Activated CD4-positive, alpha-beta T cell treated with anti-CD3 and anti-CD28 coated beads for 48 hours (primary cell): ENCODE results near the gene RAD51AP1.
A peak's percentile ranks its signal among the peaks of the same experiment; 100 is the strongest.

ENCODE experiments used
- DNase-seq: peaks from one replicate; pipeline ENCODE4 v3.0.0-alpha.2; 2020

The RAD51AP1 gene

DNA sequence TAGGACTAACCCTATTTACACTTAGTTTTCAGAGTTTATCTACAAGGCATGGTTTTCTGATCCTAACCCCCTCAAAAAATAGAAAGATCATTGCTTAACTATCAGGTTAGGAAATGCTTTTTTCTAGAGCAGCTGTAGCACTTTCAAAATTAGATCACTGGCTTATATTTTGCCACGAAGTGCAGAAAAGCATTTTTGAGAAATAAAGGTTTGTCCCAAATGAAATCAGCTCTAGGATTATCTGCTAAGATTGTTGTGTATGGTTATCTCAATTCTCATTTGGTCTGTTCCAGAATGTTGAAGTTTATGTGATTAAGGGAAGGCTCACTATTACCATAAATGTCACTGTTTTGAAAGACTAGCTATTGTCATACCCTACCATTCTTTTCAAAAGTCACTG lies 13.5 kb downstream of the RAD51AP1 start:
- DNase-seq = no peak

DNA sequence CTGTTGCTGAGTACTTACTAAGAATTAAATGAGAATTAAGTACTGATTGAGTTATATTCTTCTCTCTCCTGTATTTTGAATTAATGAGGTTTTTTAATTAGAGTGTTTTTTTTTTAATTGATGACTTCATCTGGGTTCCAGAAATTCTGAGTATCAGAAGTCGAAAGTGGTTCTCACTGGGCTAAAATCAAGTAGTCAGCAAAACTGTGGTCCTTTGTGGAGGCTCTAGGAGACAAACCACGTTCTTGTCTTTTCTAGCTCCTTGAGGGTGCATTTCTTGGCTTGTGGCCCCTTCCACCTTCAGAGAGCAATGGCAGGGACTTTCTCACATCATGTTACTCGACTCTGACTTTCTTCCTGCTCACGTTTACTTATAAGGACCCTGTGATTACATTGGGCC lies 15.3 kb downstream of the RAD51AP1 start:
- DNase-seq = no peak

DNA sequence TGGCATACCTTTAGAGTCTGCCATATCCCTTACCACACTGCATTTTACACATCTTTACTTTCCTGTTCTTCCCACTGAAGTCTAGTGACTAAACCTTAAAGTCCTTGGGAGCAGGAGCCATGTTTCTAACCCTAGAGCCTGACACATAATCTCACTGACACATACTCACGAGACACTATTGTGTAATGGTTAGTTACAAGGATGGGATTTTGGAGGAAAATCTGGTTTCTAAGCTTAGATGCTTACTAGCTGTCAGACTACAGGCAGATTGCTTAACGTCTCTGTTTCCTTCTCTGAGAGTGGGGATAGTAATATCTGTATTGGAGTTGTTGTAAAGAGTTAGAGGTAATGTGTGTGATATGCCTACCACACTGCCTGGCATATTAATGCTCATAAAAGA lies 17.1 kb downstream of the RAD51AP1 start:
- no peak for DNase-seq

DNA sequence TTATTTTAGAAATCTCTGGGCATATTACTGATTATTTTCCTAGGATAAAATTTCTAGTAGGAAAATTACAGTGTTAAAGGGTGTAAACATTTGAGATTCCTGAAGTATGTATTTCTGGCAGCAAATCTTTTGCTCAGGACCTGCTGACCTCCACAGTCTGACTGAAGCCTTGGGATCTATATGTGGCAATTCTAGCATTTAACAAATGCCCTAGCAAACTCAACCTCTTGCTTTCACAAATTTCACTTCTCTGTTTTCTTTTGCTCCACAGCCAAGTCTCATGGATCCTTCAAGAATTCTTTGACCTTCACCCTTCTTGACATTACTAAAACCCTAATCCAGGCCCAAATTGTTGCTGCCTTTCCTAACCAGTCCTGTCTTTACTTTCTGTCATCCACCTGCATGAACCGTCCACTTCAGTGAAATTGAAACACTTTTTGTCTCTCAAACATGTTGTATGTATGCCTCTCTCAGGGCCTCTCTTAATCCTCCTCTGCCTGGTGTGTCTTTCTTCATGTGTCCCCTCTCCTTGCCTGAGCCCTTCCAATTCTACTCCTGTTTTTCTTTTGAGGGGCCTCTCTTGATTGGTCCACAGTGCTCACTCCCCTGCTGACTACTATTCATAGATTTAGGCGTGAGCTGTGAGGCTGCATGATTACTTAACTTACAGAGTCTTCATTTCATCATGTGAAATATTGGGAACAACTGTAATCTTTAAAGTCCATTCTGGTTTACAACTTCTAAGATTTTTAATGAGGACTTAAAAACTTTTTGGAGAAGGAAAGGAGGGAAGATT lies 18.2 kb downstream of the RAD51AP1 start:
- DNase-seq = no peak

DNA sequence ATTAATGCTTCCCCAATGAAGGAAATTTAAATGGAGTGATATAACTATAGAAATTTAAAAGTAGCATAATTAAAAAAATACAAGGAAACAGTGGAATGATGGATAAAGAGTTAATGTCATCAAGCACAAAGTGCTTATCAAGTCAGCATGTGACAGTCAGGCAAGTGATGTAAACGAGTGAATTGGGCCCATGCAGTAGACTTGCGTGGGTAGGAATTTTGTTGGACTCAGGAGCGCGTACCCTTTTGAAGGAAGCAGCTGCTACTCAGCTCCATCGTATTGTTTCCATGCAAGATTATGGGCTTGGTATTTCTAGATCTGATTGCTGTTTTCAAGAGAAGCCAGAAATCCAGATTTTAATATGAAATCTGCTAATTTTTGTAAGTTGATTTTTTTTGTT lies 18.9 kb downstream of the RAD51AP1 start:
- no peak for DNase-seq

DNA sequence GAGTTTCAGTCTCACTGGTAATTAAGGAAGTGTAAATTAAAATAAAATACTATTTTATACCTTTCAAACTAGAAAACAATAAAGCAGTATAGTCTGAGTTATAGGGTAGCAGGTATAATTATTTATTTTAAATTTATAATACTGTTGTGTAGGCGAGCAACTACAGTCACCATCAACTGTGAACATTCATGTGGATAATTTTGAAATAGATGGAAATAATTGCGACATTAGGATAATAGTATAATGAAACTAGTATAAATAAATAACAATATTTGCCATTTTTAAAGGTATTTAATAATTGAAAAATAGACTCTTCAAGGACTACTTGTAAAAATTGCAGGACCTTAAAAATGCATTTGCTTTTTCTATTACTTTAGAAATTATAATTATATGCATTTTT lies 19.5 kb downstream of the RAD51AP1 start:
- no peak for DNase-seq

DNA sequence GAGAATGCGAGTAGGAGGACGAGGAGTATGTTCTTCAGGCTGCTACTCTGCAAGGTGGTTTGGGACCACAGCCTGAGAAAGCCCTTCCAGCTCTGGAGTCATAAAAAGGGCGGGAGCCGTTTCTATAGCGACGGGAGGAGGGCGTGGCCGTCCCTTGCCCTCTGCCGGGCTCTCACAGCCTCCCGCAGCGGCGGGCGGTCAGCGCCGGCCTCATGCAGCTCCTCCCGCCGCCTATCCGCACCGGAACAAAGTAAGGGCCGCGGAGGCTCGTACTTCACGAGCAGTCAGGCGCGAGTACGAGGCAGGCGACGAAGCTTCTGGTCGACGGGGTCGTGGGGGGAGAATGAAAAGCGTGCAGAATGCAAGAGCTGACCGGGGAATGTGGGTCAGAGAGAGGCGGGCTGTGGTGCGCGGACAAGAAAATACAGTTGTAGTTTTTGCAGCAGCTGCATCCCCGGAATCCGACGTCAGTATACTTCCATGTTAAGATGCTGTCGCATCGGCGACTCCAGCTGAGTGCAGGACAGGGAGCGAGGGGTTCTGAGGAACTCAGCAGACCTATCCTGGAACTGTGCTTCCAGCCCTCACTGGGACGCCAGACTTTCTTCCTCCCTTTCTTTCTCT lies 23.5 kb downstream of the RAD51AP1 start, which contains the start of gene DYRK4:
Gene DYRK4 (plus strand): TSS at position 175 of the 624 bp plus-strand sequence. CDS start 38 bp downstream, at position 213.
- peak; percentile 15 for DNase-seq

DNA sequence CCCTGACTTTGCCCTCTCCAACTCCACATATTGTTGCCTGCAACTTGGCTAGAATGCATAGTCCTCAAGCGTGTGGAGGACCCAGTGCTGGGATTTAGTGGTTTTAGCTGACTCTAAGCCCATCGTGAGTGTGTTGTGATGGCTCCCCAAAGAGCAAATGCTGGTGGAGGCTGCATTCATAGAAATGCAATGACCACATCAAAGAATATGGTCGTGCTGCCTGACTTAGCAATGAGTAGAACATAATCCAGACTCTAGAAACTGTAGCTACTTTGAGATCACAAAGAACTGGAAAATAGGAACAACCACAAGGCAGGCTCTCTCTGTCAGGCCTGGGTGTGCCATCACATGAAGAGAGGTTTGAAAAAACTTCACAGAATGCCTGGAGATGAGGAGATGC lies 24.6 kb downstream of the RAD51AP1 start:
- no peak for DNase-seq

DNA sequence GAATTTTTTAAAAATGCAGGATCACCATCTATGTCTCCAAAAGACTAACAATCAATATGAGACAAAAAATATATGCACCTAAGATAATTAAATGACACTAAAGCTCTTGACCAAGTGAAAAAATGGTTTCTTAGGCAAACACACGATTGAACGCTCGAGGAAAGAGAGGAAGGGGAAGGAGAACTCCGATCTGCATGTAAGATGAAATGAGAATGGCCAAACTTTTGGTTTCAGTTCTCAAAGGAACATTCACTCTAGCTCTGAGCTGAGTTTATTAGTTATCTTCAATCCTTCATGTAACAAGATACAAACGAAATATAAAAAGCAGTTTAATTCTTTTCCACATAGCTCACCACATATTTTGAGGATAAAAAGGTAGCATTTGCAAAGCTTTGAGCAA lies 26.1 kb downstream of the RAD51AP1 start:
- no peak for DNase-seq

DNA sequence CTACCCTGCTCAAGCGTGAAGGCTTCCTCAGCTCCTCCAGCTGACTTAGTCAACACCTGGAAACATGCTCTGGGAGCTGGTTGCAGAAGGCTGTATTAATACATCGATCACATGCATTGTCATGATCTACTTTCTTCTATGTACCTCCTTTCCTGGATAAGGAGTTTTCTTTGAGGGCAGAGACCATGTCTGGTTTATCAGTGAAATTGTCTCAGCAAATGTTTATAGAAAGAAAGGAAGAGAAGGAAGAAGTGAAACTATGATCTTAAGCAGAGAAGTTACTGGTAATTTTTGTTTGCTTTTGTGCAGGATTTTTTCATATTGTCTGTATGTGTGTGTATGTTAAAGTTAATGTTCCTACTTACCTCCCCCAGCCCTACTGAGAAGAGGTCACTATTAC lies 27.8 kb downstream of the RAD51AP1 start:
- no peak for DNase-seq

DNA sequence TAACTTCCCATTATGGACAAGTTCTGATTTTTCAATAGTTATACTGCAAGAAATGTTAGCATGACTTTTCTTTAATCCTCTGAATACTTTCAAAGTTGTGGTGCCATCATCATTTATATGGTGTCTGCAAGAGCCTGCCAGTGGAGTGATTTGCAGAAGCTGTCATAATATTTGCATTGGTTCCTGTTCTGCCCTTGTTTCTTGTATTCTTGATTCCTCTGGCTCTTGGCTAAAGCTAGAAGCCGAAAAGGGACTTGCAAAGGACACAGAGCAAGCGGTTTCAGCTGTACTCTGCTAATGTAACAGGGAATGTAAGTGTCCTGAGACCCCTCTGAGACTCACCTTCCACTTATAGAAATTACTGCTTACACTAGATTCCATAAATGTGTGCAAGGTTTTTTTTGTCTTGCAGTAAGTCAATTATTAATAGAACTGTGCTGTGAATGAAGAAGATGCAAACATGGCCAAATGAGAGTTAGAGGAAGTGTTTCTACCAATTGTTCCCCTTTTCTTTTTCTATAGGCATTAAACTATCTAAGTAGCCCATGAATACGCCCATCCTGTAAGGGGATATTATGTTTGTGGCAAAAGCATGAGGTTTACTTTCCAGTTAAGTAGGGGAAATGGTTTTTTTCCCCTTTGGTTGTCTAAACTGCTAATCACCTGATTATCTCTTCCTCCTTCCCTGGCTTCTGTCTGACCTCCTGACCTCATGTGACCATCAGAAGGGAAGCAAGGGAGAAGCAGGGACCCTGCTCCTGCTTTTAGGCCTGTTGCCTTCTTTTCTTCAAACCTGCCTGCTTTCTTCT lies 28.6 kb downstream of the RAD51AP1 start:
- no peak for DNase-seq

DNA sequence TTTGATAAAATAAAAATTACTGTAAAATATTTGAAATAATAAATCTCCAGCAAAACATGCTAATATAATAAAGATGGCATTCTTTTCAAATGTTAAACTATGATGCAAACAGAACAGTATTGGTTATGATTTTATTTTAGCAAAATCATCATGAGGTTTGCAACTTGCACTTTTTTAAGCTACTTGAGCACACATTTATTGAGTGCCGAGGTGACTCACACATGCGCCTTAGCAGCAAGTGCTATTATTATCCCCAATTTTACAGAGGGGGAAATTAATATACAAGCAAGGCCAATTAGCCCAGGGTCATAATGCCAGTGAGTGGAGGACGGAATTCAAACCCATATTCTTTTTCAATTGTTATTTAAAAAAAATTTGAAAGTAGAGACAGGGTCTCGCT lies 30.6 kb downstream of the RAD51AP1 start:
- DNase-seq = no peak

DNA sequence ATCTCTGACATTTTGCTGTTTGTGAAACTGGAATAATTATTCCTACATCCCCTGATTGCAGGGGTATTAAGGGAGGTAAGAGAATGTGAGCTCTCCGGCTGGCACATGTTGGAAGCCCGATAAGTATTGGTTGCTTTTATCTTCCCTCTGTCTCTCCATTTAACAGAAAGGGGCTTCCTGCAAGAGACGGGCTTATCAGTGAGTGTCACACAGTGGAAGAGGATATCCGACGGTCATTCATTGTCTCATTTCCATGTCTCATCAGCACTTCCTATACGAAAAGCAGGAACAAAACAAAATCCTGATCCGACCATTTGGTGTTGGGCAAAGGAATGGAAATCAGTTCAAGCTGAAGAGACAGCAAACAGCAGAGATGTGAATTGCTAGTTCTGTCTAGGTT lies 34.0 kb downstream of the RAD51AP1 start:
- no peak for DNase-seq

DNA sequence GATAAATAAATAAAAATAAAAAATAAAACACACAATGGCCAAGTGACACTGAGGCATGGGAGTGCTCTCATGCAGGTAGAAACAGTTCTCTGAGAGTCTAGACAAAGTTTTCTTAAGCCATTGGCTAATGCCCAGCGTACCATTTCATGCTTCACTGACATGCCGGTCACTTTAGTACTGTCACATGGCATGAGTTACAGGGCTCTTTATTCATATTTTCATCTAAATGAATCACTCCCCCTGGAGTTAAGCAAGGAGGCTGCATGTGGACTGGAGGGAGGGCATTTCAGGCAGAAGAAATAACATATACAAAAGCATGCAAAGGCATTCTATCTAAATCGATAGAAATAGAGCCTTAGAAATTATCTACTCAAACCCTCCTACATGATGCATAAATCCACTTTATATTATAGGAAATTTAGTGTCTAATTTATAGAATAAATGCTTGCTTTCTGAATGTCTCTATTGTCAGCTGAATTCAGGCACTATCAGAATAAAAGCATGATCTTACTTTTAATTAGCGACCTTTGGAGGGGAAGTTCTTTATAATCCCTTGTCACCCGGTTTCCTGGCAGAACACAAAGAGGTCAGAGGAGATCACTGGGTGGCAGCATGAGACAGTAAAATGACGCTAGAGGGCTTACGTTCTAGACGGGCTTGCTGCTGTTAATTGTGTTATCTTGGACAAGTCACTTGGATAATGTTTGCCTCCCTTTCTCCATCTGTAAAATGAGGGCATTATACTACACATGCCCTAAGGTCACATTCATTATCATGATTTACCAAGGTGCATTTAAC lies 40.8 kb downstream of the RAD51AP1 start:
- no peak for DNase-seq

DNA sequence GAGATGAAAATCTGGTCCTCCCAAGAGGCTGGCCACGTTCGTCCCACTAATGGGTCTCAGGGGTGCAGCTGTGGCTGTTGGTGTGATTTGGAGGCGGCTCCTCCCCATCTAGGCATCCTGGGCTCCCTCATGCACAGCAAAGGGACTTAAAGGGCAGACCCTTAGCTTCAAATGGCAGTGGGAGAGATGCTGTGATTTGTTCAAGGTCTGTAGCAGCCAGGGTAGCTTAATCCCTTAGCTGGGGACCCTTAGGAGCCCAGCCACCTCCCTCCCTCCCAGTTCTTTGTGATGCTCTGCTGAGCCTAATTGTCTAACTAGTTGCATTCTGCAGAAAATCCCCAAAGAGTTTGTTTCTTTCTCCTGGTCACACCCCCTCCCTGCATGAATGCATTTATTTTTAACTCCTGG lies 41.6 kb downstream of the RAD51AP1 start:
- no peak for DNase-seq

DNA sequence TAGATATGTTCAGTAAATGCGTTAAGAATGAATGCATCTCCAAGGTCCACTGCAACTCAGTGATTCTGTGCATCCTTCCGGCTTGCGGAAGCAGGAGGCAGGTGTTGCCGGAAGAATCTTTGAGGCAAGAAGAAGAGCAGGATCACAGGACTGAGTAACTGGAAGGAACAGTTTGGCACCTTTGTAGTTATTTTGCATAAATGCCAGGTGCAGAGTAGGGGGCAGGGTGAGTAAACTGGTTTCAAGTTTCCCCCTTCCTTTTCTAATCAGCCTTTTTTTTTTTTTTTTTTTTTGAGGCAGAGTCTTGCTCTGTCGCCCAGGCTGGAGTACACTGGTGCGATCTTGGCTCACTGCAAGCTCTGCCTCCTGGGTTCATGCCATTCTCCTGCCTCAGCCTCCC lies 45.6 kb downstream of the RAD51AP1 start:
- no peak for DNase-seq

DNA sequence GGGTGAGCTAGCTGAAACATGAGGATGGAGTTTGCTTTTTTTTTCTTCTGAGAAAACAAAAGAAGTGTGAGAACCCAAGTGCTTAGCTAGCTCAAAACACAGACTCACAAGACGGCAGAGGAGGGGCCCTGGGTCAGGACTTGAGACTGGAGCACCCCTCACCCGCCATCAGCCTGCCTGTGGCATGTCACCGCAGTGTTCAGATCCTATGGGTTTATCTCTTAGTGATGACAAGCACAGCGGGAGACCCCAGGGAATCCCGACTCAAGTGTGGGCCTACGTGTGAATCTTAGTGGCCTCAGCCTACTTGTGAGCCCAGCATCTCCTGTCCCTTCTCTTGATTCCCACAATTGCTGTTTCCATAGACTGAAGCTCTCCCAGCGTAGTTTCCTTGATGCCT lies 46.2 kb downstream of the RAD51AP1 start:
- DNase-seq = no peak

DNA sequence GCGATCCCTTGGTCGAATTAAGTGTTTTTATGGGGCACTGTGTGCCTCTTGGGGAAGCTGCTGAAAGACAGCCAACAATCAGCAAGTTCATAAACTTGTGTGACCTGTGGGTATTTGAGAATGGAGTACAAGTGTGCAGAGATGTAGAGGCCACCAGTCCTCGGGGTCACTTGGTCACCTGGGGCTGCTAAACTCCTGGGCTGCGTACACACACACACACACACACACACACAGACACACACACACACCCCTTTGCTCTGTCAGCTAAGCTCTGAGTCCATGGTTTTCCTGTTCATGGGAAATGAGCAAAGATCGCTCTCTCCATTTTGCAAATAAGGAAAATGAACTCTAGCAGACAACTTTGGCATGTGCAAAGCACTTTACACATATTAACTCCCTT lies 47.8 kb downstream of the RAD51AP1 start:
- DNase-seq = no peak

DNA sequence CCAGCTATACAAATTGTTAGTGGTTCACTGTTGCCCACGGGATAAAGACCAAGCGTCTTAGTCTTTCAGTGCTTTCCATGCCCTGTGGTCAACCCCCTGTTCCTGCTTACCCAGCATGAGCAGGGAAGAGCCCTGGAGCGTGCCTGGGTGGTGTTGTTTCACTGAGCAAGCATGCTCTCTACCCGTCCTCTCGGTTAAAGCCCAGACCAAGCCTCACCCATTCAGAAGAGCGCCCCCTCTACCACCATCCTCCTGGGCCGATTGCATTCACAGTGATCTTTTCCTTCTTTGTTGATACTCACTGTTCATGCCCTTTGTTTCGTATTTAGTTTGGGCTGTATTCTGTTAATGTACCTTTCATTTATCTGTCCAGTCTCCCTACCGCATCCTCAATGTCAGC lies 48.4 kb downstream of the RAD51AP1 start:
- no peak for DNase-seq

DNA sequence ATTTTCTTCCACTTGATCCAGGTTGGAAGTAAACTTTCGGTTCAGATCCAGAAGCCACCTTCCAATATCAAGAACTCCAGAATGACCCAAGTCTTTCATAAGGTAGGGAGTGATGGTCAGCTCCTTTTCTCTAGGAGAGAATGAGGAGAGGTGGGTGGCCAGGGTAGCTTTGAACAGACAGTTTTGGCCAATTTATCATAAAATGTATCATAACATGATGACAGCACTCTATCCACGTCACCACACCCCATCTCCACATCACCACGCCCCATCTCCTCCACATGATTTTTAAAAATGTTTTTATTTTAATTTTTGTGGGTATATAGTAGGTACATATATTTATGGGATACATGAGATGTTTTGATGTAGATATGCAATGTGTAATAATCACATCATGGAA lies 50.2 kb downstream of the RAD51AP1 start:
- no peak for DNase-seq

DNA sequence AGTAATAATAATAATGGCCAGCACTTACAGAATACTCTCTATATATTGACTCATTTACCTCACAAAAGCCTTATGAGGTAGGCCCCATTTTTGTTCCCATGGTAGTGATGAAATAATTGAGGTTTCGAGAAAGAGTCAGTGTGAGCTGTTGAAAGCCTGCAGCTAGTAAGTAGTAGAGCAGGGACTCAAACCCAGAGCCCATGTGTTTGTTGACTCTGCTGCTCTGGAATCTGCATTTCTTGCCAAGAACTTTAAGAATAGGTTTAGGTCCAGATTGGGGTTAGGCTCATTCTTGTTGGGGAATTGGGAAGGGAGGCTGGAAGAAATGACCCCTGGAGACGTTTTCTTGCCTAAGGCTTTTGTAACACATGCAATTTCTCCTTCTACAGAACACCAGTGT lies 51.3 kb downstream of the RAD51AP1 start:
- no peak for DNase-seq

DNA sequence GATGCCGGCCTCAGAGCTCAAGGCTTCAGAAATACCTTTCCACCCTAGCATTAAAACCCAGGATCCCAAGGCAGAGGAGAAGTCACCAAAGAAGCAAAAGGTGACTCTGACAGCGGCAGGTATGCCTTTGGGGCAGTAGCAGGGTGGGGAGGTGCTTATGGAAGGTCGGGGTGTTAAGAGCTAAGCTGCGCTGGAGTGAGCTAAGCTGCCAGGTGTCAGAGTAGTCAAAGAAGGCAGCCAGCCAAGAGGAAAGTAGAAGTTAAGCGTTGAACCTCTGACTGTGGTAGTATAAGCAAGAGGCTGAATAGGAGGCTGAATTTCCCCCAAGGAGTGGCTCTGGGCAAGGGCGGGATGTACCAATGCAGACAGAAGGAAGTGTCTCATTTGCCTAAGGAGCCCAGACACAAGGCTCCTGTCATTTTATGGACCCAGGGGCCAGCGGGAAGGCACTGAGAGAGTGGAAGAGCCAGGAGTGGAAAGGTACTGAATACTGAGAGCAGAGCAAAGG lies 52.5 kb downstream of the RAD51AP1 start:
- no peak for DNase-seq

DNA sequence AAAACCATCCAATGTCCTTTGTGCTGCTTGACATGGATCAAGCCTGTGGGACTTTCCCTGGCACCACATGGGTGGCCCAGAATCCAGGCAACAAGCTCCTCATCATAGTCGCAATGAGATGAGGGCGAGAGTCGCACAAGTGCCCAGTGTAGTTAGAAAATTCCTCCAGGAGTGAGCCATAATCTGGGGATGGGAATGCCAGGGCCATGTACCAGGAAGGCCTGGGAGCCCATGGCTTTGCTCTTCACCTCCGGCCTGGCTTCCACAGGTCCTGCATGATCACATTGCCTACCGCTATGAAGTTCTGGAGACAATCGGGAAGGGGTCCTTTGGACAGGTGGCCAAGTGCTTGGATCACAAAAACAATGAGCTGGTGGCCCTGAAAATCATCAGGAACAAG lies 57.2 kb downstream of the RAD51AP1 start:
- DNase-seq = no peak
